Measurements from ENCODE around the gene STK32C. TPM values are rescaled to one million over a fixed set of nuclear protein-coding genes. Genes with fewer than 3 reads are reported as not detected.

The STK32C gene
- total and polyA plus RNA-seq, 10 of the 15 experiments (the other 5 are each of a cell fraction or from before 2014, with no cell fraction given): 1.5 to 18.1 (median 6.4) TPM

DNA sequence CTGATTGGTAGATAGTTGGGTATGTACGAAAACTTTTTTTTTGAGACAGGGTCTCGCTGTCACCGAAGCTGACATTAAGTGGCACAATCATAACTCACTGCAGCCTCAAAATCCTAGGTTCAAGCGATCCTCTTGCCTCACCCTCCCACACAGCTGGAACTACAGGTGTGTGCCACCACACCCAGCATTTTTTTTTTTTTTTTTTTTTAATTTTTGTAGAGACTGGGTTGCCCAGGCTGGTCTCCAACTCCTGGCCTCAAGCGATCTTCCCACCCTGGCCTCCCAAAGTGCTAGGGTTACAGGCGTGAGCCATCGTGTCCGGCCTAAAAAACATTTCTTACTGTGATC, 22.7 kb upstream of the STK32C start:
- no peak for TF ChIP-seq MTA2 (IDR thresholded peaks at IDR 0.05; ENCODE audit: low read depth)
- no peak for TF ChIP-seq TAF1 (IDR thresholded peaks at IDR 0.05; ENCODE audit: borderline replicate concordance, low read depth, low read length)
- TF ChIP-seq SMC3 (IDR thresholded peaks at IDR 0.05; ENCODE audit: borderline replicate concordance, low read length): no peak
- no peak for TF ChIP-seq MTA3 (IDR thresholded peaks at IDR 0.05; ENCODE audit: borderline replicate concordance, low read length)
- no peak for TF ChIP-seq SUZ12 (IDR thresholded peaks at IDR 0.05; ENCODE audit: unreplicated experiment)
- TF ChIP-seq HCFC1 (IDR thresholded peaks at IDR 0.05; ENCODE audit: low read length): no peak
- TF ChIP-seq CBX3 (IDR thresholded peaks at IDR 0.05; ENCODE audit: borderline replicate concordance, low read depth): no peak
- TF ChIP-seq, protein P1, sequence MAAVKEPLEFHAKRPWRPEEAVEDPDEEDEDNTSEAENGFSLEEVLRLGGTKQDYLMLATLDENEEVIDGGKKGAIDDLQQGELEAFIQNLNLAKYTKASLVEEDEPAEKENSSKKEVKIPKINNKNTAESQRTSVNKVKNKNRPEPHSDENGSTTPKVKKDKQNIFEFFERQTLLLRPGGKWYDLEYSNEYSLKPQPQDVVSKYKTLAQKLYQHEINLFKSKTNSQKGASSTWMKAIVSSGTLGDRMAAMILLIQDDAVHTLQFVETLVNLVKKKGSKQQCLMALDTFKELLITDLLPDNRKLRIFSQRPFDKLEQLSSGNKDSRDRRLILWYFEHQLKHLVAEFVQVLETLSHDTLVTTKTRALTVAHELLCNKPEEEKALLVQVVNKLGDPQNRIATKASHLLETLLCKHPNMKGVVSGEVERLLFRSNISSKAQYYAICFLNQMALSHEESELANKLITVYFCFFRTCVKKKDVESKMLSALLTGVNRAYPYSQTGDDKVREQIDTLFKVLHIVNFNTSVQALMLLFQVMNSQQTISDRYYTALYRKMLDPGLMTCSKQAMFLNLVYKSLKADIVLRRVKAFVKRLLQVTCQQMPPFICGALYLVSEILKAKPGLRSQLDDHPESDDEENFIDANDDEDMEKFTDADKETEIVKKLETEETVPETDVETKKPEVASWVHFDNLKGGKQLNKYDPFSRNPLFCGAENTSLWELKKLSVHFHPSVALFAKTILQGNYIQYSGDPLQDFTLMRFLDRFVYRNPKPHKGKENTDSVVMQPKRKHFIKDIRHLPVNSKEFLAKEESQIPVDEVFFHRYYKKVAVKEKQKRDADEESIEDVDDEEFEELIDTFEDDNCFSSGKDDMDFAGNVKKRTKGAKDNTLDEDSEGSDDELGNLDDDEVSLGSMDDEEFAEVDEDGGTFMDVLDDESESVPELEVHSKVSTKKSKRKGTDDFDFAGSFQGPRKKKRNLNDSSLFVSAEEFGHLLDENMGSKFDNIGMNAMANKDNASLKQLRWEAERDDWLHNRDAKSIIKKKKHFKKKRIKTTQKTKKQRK (IDR thresholded peaks at IDR 0.05; ENCODE audit: low read depth, low read length): no peak
- no peak for TF ChIP-seq SRF (IDR thresholded peaks at IDR 0.05; ENCODE audit: low read depth in 2 of 2, low read length in 2 of 2)
- TF ChIP-seq ZSCAN29 (IDR thresholded peaks at IDR 0.05): no peak
- no peak for TF ChIP-seq CBFB (IDR thresholded peaks at IDR 0.05; ENCODE audit: low read depth)
- TF ChIP-seq RB1 (IDR thresholded peaks at IDR 0.05; ENCODE audit: borderline replicate concordance): no peak
- TF ChIP-seq POLR2AphosphoS5 (IDR thresholded peaks at IDR 0.05; ENCODE audit: low read length): no peak
- no peak for TF ChIP-seq ZZZ3 (IDR thresholded peaks at IDR 0.05; ENCODE audit: control insufficient read depth, insufficient read length, low read depth)
- Histone ChIP-seq H3K4me1 (ENCODE audit: control insufficient read depth, insufficient read depth, low read length) (peaks cover 13% of the 10 kb centered on the region), H3K4me2 (ENCODE audit: control insufficient read depth, insufficient read depth) (peak overlapping the region; percentile 96), H2AFZ (ENCODE audit: control insufficient read depth, low read depth, low read length) (no peak overlapping the region; the same call in 1 of the 2 replicates), H3K4me3 (peak overlapping the region; percentile 100), H3K79me2 (ENCODE audit: control insufficient read depth, insufficient read depth, low read length) (peaks cover 31% of the 10 kb centered on the region), H3K9me3 (replicated peaks; ENCODE audit: control insufficient read depth, insufficient read depth, low read length) (peaks cover 1% of the 10 kb centered on the region; the same call in 1 of the 3 replicates), H3K36me3 (ENCODE audit: control insufficient read depth in 2 of 2, insufficient read depth in 2 of 2, low read length in 1 of 2) (no peaks in the 10 kb centered on the region), H4K20me1 (ENCODE audit: control insufficient read depth, insufficient read depth) (no peaks in the 10 kb centered on the region), H3K27me3 (replicated peaks in 1 of 2; ENCODE audit: control insufficient read depth in 2 of 2, insufficient read depth in 2 of 2, low read length in 1 of 2) (no peaks in the 10 kb centered on the region), H3K27ac (ENCODE audit: control insufficient read depth, insufficient read depth) (peak overlapping the region; percentile 91), H3K9ac (ENCODE audit: control insufficient read depth, insufficient read depth, low read length) (peak overlapping the region; percentile 64; the same call in 1 of the 2 replicates)
- ATAC-seq: no peak
- no TSS peak for BruUV-seq (replicated peaks)
- FAIRE-seq: no peak
- ChIA-PET POLR2A (interaction anchor here (0.6 kb wide), 1 partner anchor 1437 kb away, joined by 3 read pairs; no protein-coding TSS in a partner anchor), CTCF (no interaction called here), SMC1A (ENCODE audit: uncharacterized antibody, unreplicated experiment) (no interaction called here), RAD21 (ENCODE audit: unreplicated experiment) (no interaction called here)
- no peak for DNase-seq (ENCODE audit: low read depth, low spot score)
- intact Hi-C loops (cut with micrococcal nuclease; ENCODE audit: unreplicated experiment): loop anchor here (5.0 kb wide), 1 partner anchor 428 kb away; the partner anchor contains the start of gene PPP2R2D
- WGBS (ENCODE audit: insufficient coverage, insufficient replicate concordance, low lambda C conversion rate, missing lambda C conversion rate): 63% methylated on average over 8 of the region's 8 CpGs
- in situ Hi-C loops (cut with MboI): loop anchor here (10.0 kb wide), 1 partner anchor 426 kb away; the partner anchor contains the start of gene PPP2R2D

Data from GM12878 (cell line).